Nephron (organoid): ENCODE data around the gene IDI2.
"Not testable (repeated sequence)": the region's sequence is repeated elsewhere in the genome, so short reads cannot be mapped to it uniquely, and the experiment has no call there.

Source experiments
- H3K27ac Mint-ChIP-seq, 3 experiments: 2 replicates each; pipeline ENCODE4 v1.8.0; 2020; ENCODE audit warnings: mixed read lengths in 3 of 3, mild to moderate bottlenecking in 2 of 3, moderate library complexity in 1 of 3
- H3K27me3 Mint-ChIP-seq: 2 replicates; pipeline ENCODE4 v1.8.0; 2021; ENCODE audit warnings: low read depth, mild to moderate bottlenecking, moderate library complexity, mixed read lengths
- H3K36me3 Mint-ChIP-seq: 2 replicates; pipeline ENCODE4 v1.8.0; 2020; ENCODE audit warnings: low read depth, mixed read lengths
- H3K4me1 Mint-ChIP-seq: 2 replicates; pipeline ENCODE4 v1.8.0; 2020; ENCODE audit warnings: mixed read lengths
- H3K4me3 Mint-ChIP-seq, 3 experiments: 2 replicates each; pipeline ENCODE4 v1.8.0; 2020; ENCODE audit warnings: mild to moderate bottlenecking in 3 of 3, mixed read lengths in 3 of 3, moderate library complexity in 2 of 3
- H3K9me3 Mint-ChIP-seq: 2 replicates; pipeline ENCODE4 v1.8.0; 2020; ENCODE audit warnings: mixed read lengths
- CTCF ChIP-seq, 3 experiments: fragments of 200-600 bp; sonication (generic); IDR thresholded peaks; one replicate each; pipeline ENCODE4 v1.5.0; 2021; ENCODE audit warnings: antibody characterized with exemption in 3 of 3; ENCODE audit not compliant: unreplicated experiment in 3 of 3

Gene IDI2

GRCh38 chr10:1015688-1016087 lies 10.0 kb downstream of the IDI2 start:
- no peak for TF ChIP-seq CTCF (IDR thresholded peaks at IDR 0.05; ENCODE audit: unreplicated experiment in 3 of 3)
- no peaks in the 10 kb centered on the region for H3K9me3 Mint-ChIP-seq
- no peak overlapping the region for H3K27ac Mint-ChIP-seq
- no peaks in the 10 kb centered on the region for H3K27me3 Mint-ChIP-seq
- H3K36me3 Mint-ChIP-seq: peaks cover 84% of the 10 kb centered on the region
- H3K4me1 Mint-ChIP-seq: no peaks in the 10 kb centered on the region
- H3K4me3 Mint-ChIP-seq: no peak overlapping the region

GRCh38 chr10:1011696-1012095 lies 14.0 kb downstream of the IDI2 start:
- no peak overlapping the region for H3K4me3 Mint-ChIP-seq
- no peaks in the 10 kb centered on the region for H3K9me3 Mint-ChIP-seq
- no peaks in the 10 kb centered on the region for H3K27me3 Mint-ChIP-seq
- no peaks in the 10 kb centered on the region for H3K4me1 Mint-ChIP-seq
- H3K27ac Mint-ChIP-seq: no peak overlapping the region
- TF ChIP-seq CTCF (IDR thresholded peaks at IDR 0.05; ENCODE audit: unreplicated experiment in 3 of 3): no peak
- H3K36me3 Mint-ChIP-seq: peaks cover 80% of the 10 kb centered on the region

- Mint-ChIP-seq H3K9me3 (no peaks in the 10 kb centered on the region), H3K4me1 (no peaks in the 10 kb centered on the region), H3K4me3 (no peak overlapping the region), H3K36me3 (peaks cover 81% of the 10 kb centered on the region), H3K27ac (no peak overlapping the region), H3K27me3 (no peaks in the 10 kb centered on the region)
- no peak for TF ChIP-seq CTCF (IDR thresholded peaks at IDR 0.05; ENCODE audit: unreplicated experiment in 3 of 3)
These were observed 15.0 kb downstream of the IDI2 start for GRCh38 chr10:1010703-1011102.

GRCh38 chr10:1009947-1010346 lies 15.7 kb downstream of the IDI2 start:
- H3K4me1 Mint-ChIP-seq, H3K27ac Mint-ChIP-seq, H3K27me3 Mint-ChIP-seq, H3K9me3 Mint-ChIP-seq, H3K4me3 Mint-ChIP-seq: not testable (repeated sequence)
- peaks cover 84% of the 10 kb centered on the region for H3K36me3 Mint-ChIP-seq

- TF ChIP-seq CTCF (IDR thresholded peaks at IDR 0.05; ENCODE audit: unreplicated experiment in 3 of 3): no peak
- H3K27ac Mint-ChIP-seq: no peak overlapping the region
- no peaks in the 10 kb centered on the region for H3K9me3 Mint-ChIP-seq
- no peak overlapping the region for H3K4me3 Mint-ChIP-seq
- H3K27me3 Mint-ChIP-seq: no peaks in the 10 kb centered on the region
- H3K4me1 Mint-ChIP-seq: no peaks in the 10 kb centered on the region
- peaks cover 81% of the 10 kb centered on the region for H3K36me3 Mint-ChIP-seq
These were observed 16.6 kb downstream of the IDI2 start for GRCh38 chr10:1009071-1009494.

- no peak overlapping the region for H3K27ac Mint-ChIP-seq
- TF ChIP-seq CTCF (IDR thresholded peaks at IDR 0.05; ENCODE audit: unreplicated experiment in 3 of 3): no peak
- no peak overlapping the region for H3K4me3 Mint-ChIP-seq
- no peaks in the 10 kb centered on the region for H3K4me1 Mint-ChIP-seq
- H3K9me3 Mint-ChIP-seq: peaks cover 9% of the 10 kb centered on the region
- no peaks in the 10 kb centered on the region for H3K27me3 Mint-ChIP-seq
- H3K36me3 Mint-ChIP-seq: peaks cover 85% of the 10 kb centered on the region
These were observed 18.1 kb downstream of the IDI2 start for GRCh38 chr10:1007583-1007982.
